ENCODE results near the gene TFAP2B.

Gene TFAP2B

DNA sequence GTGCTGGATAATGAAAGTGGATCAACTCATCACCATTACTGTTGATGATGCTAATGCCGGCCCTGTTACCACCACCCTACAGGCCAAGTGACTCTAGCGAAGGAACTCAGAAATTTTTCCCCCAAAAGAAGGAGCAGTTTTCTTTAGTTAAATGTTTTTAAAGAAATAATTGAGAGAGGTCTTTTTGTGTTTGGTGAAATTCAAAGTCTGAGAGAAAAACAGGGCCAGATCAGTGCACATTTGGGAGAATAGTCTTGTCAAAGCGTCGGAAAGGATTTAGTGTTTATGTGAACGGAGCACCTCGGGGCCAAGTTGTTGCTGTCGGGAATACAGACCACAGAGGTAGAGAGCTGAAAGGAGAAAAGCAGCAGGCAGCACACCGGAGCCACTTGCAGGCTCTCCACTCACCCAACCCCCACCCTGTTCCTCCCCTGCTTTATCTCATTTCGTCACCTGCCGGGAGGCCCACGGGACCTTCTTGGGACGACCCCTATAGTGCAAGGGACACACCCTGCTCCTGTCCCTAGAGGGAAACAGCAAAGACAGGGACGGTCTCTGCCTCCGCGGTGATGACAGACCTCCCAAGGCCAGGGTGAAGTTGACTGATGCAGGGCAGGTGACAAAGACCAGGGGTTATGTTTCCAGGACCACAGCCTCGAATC lies 6.8 kb downstream of the TFAP2B start:
- DNase-seq = no peak

- no peak for DNase-seq
Measured at GRCh38 chr6:50826037-50826761, 7.5 kb downstream of the TFAP2B start.

DNA sequence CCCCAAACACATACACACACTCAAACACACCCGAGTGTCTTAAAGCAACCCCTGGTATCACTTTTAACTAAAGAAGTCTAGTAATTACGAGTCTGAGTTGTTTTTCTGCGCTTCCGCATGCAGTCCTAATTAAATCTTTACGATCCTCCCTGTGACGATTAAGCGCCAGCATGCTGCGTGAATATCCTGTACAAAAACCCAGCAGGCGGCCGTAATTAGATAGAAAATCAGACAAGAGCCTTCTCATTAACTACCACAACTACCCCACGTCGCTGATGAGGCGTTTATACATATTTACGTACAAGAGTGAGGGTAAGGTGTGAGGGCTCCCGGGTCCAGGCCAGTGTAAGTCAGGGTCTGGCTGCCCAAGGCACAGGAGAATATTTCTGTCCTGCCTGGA lies 8.1 kb downstream of the TFAP2B start:
- DNase-seq = no peak

- DNase-seq = no peak
Measured at GRCh38 chr6:50829049-50829448, 10.4 kb downstream of the TFAP2B start.

GRCh38 chr6:50829898-50830444 lies 11.3 kb downstream of the TFAP2B start:
- DNase-seq = no peak

GRCh38 chr6:50831186-50831585 lies 12.5 kb downstream of the TFAP2B start:
- no peak for DNase-seq

- no peak for DNase-seq
Measured at GRCh38 chr6:50832912-50833311, 14.2 kb downstream of the TFAP2B start.

GRCh38 chr6:50834929-50835410 lies 16.3 kb downstream of the TFAP2B start:
- DNase-seq = no peak

GRCh38 chr6:50836231-50836630 lies 17.6 kb downstream of the TFAP2B start:
- no peak for DNase-seq

DNA sequence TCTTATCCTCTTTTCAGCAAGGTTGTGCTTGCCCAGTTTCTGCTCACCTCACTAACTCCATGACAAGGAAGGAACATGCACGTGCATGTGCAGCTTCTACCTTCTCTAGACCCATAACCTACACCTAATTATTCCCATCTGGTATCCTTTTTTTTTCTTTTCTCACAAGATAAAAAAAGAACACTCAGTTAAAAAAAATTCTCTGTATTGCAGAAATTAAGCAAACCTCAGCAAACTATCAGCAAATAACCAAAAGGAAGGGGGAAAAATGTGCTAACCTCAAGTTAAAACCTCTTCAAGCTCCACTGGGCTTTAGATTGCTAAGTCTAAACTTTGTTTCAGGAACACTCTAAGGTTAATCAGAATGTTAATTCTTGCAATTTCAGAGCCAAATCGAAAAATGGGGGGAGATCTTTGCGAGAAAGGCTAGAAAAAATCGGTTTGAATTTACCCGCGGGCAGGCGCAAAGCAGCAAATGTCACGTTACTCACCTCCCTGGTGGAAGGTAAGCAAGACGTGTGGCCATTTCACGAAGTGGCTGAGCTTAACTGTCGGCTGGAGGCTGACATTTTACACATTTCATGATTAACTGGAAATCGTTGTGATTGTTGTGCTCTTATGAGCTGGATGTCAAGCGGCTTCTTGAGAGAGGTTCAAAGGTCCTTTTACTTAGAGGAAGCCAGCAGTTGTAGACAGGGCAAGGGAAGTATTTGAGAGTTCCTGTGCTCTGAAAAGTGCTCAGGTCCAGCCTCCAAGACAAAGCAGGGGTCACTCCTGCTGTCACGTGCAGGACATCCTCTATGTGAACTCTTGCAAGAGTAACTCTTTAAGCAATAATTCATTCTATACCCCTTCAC lies 19.1 kb downstream of the TFAP2B start:
- no peak for DNase-seq

- DNase-seq = no peak
Measured at GRCh38 chr6:50840112-50840810, 21.6 kb downstream of the TFAP2B start.

- no peak for DNase-seq
Measured at GRCh38 chr6:50840811-50841192, 22.1 kb downstream of the TFAP2B start.

DNA sequence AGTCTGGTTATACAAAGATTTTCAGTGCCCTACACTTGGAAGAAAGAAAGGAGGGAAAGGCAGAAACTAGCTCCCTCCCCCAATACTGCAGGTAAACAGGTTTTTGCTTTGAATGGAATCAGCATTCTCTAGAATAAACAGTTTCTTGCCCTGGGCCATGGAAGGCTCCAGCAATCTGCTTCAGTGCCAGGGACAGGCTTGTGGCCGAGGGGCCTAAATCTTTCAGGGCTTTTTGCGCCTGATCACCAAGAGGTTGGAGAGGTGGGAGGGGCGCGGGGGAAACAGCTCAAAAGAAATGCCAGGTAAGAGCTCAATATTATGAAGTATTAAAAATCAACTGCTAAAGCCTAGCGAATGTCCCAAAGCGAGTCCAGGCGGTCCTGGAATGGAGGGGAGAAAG lies 23.8 kb downstream of the TFAP2B start:
- no peak for DNase-seq

- no peak for DNase-seq
Measured at GRCh38 chr6:50842861-50843384, 24.3 kb downstream of the TFAP2B start.

DNA sequence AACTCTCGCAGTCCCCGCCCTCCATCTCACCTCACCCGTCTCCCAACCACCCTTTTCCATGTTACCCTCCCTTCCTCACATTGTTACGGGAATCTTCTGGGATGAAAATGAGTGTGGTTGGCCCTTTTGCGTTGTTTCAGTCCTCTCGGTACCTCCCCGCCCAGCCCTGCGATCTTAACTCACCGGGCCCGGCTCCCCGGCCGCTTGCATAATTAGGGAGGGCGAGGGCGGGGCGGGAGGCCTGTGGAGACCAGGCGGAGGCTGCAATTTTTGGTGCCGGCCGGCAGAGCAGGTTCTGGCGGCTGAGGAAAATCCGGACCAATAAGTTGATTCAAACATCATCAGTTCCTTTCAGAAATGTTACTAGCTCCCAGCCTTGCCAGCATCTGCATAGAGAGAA lies 25.2 kb downstream of the TFAP2B start:
- no peak for DNase-seq

- DNase-seq = no peak
Measured at GRCh38 chr6:50845499-50846143, 26.9 kb downstream of the TFAP2B start.

- no peak for DNase-seq
Measured at GRCh38 chr6:50846144-50846851, 27.6 kb downstream of the TFAP2B start.

GRCh38 chr6:50846852-50847155 lies 28.1 kb downstream of the TFAP2B start:
- DNase-seq = no peak

DNA sequence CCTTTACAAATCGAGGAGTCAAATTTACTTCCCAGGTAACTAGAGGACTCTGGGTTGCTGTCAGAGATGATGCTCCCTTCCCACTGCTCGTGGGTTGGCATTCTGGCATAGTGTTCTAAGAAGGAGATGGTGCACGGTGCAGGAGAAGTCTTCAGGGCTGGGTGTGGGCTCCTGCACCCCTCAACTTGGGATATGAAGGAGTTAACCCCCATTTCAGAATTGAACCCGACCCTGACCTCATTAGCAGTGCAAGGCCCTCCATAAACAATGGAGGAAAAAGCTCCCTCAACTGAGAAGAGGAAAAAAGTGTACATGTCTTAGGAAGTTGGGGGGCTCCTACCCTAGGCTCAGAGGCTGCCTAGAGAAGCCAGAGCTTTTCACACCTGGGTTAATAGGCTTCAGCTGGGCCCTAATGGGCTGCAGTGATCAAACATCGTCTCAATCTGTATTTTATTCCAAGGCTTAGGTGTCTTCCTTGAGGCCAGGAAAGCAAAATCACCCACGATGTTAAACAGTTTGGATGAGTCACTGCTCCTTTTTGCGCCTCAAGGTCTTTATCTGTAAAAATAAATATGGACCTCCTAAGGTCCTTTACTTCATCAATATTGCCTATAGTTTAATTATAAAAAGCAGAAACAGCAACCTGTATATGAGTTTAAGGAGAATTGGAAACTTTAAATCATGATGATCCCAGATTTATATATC lies 29.4 kb downstream of the TFAP2B start:
- DNase-seq = no peak

All from C1 segment of cervical spinal cord (tissue), 14 donors.